ENCODE measurements around the gene VPS52.
"Not testable (repeated sequence)": the region's sequence is repeated elsewhere in the genome, so short reads cannot be mapped to it uniquely, and the experiment has no call there.

Gene VPS52

DNA sequence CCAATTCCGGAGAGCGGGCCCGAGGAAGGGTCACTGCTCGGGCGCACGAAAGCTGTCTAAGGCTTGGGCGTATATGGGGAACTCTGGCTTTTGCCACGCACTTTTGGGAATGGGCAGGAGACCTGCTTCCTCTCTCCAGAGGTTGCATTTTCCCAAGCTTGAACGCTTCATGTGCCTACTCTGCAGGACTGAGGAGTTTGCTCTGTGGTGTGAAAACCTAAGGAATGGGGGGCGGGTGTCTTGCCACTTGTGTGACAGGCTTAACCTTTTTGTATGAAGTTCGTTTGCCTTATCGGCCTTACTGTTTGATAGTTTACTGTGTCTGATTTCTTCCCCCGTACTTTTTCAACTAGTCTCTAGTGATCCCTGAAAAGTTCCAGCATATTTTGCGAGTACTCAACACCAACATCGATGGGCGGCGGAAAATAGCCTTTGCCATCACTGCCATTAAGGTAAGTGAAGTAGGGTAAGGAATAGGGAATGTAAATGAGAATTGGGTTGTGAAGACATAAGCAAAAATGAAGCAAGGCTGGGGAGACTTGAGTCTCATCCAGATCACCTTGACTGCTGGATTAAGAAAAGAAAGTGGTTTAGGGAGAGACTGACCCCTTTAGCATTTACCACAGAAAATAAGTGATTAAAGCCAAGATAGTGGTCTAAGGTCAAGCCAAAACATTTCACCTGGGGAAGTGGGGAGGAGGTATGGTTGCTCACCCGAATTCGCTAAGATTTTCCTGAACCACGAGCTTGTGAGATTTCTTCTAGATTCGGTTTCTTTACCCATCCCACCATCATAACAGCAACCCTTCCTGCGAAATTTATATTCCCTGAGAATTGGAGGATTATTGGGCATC lies 826 bp upstream of the VPS52 start:
- H3K9me3 ChIP-seq: no peaks in the 10 kb centered on the region
- no peaks in the 10 kb centered on the region for H3K27me3 ChIP-seq
- TF ChIP-seq, protein P1, sequence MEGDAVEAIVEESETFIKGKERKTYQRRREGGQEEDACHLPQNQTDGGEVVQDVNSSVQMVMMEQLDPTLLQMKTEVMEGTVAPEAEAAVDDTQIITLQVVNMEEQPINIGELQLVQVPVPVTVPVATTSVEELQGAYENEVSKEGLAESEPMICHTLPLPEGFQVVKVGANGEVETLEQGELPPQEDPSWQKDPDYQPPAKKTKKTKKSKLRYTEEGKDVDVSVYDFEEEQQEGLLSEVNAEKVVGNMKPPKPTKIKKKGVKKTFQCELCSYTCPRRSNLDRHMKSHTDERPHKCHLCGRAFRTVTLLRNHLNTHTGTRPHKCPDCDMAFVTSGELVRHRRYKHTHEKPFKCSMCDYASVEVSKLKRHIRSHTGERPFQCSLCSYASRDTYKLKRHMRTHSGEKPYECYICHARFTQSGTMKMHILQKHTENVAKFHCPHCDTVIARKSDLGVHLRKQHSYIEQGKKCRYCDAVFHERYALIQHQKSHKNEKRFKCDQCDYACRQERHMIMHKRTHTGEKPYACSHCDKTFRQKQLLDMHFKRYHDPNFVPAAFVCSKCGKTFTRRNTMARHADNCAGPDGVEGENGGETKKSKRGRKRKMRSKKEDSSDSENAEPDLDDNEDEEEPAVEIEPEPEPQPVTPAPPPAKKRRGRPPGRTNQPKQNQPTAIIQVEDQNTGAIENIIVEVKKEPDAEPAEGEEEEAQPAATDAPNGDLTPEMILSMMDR (IDR thresholded peaks at IDR 0.05): no peak
- peaks cover 16% of the 10 kb centered on the region for H3K36me3 ChIP-seq
- H3K4me1 ChIP-seq (ENCODE audit: control insufficient read depth in 1 of 2, insufficient read depth in 1 of 2, low read depth in 1 of 2, low read length in 1 of 2): peaks cover 31 to 35% of the 10 kb centered on the region in 2 experiments
- H3K4me3 ChIP-seq (ENCODE audit: low read depth in 1 of 2, low read length in 1 of 2): peak overlapping the region; percentile 73 to 87
- peak overlapping the region; percentile 96 for H3K27ac ChIP-seq

DNA sequence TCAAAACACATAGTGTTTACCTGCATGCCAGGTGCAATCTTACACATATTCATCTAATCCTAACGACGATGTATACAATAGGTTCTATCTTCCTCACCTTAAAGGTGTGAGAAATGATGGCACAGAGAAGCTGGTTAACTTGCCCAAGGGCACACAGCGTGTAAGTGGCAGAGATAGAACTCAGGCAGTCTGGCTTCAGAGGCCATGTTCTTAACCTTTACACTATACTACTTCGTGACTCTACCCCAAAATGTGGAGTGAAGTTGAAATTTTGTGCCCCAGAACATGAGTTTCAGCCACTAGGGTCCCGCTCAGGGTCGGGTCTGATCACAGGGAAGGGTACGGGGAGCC lies 584 bp downstream of the VPS52 start:
- peaks cover 21 to 27% of the 10 kb centered on the region in 2 experiments for H3K4me1 ChIP-seq (ENCODE audit: control insufficient read depth in 1 of 2, insufficient read depth in 1 of 2, low read depth in 1 of 2, low read length in 1 of 2)
- TF ChIP-seq, protein P1 (IDR thresholded peaks at IDR 0.05): no peak
- H3K36me3 ChIP-seq: peaks cover 30% of the 10 kb centered on the region
- H3K27ac ChIP-seq: peak overlapping the region; percentile 96
- no peaks in the 10 kb centered on the region for H3K9me3 ChIP-seq
- H3K27me3 ChIP-seq: no peaks in the 10 kb centered on the region
- peak overlapping the region; percentile 73 to 87 for H3K4me3 ChIP-seq (ENCODE audit: low read depth in 1 of 2, low read length in 1 of 2)

DNA sequence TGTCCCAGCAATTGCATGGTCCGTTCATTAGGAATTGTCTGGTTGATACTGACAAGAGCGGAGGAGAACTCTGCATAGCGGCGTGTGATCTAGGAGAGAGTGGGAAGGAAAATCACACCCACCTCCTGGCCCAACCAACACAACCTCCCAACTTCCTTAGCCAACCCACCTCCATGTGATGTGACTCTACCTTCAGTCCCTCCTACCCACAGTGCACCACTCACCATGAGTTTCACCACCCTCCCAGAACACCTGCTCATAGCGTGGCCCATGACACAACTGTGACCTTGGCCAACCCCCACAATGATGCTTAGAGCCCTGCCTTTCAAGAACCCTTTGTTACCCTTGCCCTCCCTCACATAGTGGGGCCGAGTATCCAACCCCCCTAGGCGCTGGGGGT lies 7.7 kb downstream of the VPS52 start:
- H3K36me3 ChIP-seq: peaks cover 91% of the 10 kb centered on the region
- no peaks in the 10 kb centered on the region for H3K9me3 ChIP-seq
- no peaks in the 10 kb centered on the region for H3K4me1 ChIP-seq (ENCODE audit: control insufficient read depth in 1 of 2, insufficient read depth in 1 of 2, low read depth in 1 of 2, low read length in 1 of 2)
- H3K27me3 ChIP-seq: no peaks in the 10 kb centered on the region
- TF ChIP-seq, protein P1 (IDR thresholded peaks at IDR 0.05): no peak
- no peak overlapping the region for H3K4me3 ChIP-seq (ENCODE audit: low read depth in 1 of 2, low read length in 1 of 2)
- no peak overlapping the region for H3K27ac ChIP-seq

DNA sequence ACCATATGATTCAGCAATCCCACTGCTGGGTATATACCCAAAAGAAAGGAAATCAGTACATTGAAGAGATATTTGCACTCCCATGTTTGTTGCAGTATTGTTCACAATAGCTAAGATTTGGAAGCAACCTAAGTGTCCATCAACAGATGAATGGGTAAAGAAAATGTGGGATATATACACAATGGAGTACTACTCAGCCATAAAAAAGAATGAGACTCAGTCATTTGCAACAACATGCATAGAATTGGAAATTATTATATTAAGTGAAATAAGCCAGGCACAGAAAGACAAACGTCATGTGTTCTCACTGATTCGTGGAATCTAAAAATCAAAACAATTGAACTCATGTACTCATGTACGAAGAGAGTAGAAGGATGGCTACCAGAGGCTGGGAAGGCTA lies 9.2 kb downstream of the VPS52 start:
- peaks cover 84% of the 10 kb centered on the region for H3K36me3 ChIP-seq
- not testable (repeated sequence) for H3K27me3 ChIP-seq; H3K4me1 ChIP-seq (ENCODE audit: control insufficient read depth in 1 of 2, insufficient read depth in 1 of 2, low read depth in 1 of 2, low read length in 1 of 2); H3K4me3 ChIP-seq (ENCODE audit: low read depth in 1 of 2, low read length in 1 of 2); H3K9me3 ChIP-seq; H3K27ac ChIP-seq

DNA sequence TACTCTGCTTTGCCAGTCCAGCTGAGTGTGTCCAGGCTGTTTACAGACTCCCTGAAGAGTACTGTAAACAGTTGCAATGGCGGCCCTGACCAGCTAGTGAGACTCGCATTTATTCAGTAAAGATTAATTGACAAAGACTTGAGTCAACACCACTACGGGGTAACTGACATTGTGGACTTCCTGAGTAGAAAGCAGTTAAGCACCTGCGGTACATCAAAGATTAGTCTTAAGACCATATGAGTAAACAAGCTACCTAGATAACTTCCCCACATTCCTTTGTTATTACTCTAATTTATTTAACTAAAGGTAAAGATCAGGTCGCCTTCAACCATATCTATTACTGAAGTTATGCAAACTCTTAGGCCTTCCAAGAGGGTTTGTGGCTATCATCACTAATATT lies 12.6 kb downstream of the VPS52 start:
- Histone ChIP-seq H3K36me3 (peaks cover 55% of the 10 kb centered on the region), H3K4me1 (ENCODE audit: control insufficient read depth in 1 of 2, insufficient read depth in 1 of 2, low read depth in 1 of 2, low read length in 1 of 2) (no peaks in the 10 kb centered on the region), H3K27ac (no peak overlapping the region), H3K27me3 (no peaks in the 10 kb centered on the region), H3K9me3 (no peaks in the 10 kb centered on the region), H3K4me3 (ENCODE audit: low read depth in 1 of 2, low read length in 1 of 2) (no peak overlapping the region)
- TF ChIP-seq, protein P1 (IDR thresholded peaks at IDR 0.05): no peak

DNA sequence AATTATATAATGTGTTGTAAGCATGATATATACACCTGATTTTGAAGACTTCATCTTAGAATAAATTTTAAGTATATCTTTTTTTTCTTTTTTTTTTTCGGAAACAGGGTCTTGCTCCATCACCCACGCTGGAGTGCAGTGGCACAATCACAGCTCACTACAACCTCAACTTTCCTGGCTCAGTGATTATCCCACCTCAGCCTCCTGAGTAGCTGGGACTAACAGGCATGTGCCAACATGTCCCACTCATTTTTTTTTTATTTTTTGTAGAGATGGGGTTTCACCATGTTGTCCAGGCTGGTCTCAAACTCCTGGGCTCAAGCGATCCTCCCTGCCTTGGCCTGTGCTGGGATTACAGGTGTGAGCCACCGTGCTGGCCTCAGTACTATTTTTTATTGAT lies 17.1 kb downstream of the VPS52 start:
- Histone ChIP-seq H3K4me1 (ENCODE audit: control insufficient read depth in 1 of 2, insufficient read depth in 1 of 2, low read depth in 1 of 2, low read length in 1 of 2) (peaks cover 6% of the 10 kb centered on the region in 2 experiments), H3K9me3 (no peaks in the 10 kb centered on the region), H3K27me3 (no peaks in the 10 kb centered on the region), H3K36me3 (peaks cover 23% of the 10 kb centered on the region), H3K4me3 (ENCODE audit: low read depth in 1 of 2, low read length in 1 of 2) (no peak overlapping the region), H3K27ac (no peak overlapping the region)
- TF ChIP-seq, protein P1 (IDR thresholded peaks at IDR 0.05): no peak

Measured in neutrophil (primary cell).